ACHN (cell line): ENCODE data around the gene RTL5.

ENCODE experiments used
- DNase-seq: peaks from one replicate; pipeline ENCODE4 v3.0.0-alpha.2; 2015
- in situ Hi-C: cut with HindIII; loops from 2 replicates; pipeline ENCODE4 v1.10.0; 2017; ENCODE audit warnings: low sequenced_read_pairs, low pct_ligation_motif_present, low pct_unique_long_range_greater_than_20kb

The RTL5 gene

DNA sequence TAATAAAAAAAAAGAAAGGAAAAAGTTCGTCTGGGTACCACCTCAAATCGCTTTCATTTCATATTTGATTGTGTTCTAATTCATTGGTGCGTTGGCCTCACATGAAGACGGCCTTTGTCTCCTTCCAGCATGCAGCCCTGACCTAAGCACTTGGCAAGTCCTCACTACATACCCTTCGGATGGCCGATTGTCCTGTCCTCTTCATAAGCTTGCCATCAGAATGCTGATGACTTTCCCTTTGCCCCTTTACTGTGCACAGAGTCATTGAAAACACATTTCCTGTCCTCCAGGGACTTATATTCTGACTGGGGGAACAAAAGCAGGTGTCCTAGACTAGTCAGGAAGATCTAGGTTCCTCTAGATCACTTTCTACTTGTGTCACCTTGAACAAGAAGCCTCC is 43.0 kb downstream of the RTL5 start:
- DNase-seq, result no peak
- in situ Hi-C loops, result no loop called here

- in situ Hi-C loops, result no loop called here
- no peak for DNase-seq
Measured at GRCh38 chrX:72086995-72087394, 44.7 kb downstream of the RTL5 start.

DNA sequence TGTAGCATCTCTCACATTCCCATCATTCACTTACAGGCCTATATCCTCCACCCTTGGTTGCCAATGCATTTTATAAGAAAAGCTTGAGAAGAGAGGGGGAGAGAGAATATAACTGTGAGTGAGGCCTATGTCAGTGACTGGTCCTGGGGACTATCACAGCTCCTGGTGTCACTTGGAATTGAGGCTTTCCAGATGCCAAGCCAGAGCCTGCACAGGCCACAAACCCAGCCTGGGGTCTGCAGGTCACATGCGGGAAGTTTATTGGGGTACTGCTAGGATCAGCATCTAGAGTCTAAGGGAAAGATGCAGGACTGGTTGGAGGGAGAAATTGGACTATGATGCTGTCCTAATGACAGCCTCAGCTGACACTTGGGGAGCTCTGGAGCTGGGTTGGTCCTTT is 47.6 kb downstream of the RTL5 start:
- in situ Hi-C loops, result no loop called here
- DNase-seq, result no peak

DNA sequence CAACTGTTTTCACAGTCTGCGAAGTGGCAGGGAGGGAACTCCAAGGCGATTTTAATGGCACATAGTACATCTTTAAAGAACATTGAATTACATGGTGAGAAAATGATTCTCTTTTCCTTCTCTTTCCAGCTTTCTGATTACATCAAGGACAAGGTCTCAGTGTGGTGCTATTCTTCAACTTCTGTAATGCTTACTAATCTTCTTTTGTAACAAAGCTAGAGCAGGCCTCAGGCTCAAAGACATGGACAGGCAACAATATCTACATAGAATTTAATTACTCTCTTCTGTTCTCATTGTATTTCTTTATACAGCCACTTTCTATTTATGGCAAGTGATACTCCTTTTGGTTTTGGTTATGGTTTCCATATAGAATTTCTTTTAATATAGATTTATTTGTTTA is 48.4 kb downstream of the RTL5 start:
- in situ Hi-C loops, result no loop called here
- DNase-seq, result no peak

GRCh38 chrX:72081605-72082320 is 50.0 kb downstream of the RTL5 start:
- in situ Hi-C loops, result no loop called here
- no peak for DNase-seq

- in situ Hi-C loops, result no loop called here
- DNase-seq, result no peak
Measured at GRCh38 chrX:72080800-72081199, 50.9 kb downstream of the RTL5 start.

DNA sequence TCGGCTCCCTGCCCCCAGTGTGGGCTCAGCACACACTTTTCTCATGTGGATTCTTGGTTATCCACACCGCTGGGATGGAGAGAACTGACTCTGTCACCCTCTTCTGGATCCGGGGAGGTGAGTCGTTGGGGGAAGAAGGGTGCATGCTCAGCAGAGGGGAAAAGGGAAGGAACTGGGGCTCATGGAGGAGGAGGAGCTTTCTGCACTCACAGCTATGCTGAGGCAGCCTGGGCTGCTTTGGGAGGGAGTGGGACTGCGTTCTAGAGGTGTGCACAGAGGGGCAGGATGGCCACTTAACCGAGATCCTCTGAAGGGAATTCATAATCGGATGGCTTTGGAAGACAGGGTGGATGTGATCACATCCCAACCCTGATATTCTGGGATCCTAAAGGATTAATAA is 51.6 kb downstream of the RTL5 start:
- DNase-seq, result no peak
- in situ Hi-C loops, result no loop called here

GRCh38 chrX:72079607-72080006 is 52.1 kb downstream of the RTL5 start:
- DNase-seq, result no peak
- in situ Hi-C loops, result no loop called here

DNA sequence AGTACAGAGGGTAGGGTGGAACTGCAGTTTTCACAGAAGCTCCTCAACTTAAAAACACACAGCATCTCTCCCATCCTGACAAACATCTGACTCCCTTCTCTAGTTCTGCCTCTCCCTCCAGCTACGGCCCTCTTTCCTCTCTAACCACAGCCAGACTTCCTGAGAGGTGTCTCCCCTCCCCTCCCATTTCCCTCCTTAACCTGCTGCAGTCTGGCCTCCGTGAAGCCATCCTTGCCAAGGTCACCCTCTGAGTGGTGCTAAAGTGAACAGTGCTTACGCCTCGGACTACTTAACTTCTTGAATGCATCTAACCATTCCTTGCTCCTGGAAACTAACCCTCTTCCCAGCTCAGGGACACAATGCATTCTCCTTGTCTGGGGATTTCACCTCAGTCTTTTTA is 53.3 kb downstream of the RTL5 start:
- in situ Hi-C loops, result no loop called here
- no peak for DNase-seq
